HG03196 (cell line): ENCODE measurements around the gene ATP2B2.

Experiments
- ATAC-seq: cut with Tn5 transposase; IDR thresholded peaks from one replicate; pipeline ENCODE4 v1.9.1; 2021; ENCODE audit not compliant: unreplicated experiment

Gene ATP2B2

DNA sequence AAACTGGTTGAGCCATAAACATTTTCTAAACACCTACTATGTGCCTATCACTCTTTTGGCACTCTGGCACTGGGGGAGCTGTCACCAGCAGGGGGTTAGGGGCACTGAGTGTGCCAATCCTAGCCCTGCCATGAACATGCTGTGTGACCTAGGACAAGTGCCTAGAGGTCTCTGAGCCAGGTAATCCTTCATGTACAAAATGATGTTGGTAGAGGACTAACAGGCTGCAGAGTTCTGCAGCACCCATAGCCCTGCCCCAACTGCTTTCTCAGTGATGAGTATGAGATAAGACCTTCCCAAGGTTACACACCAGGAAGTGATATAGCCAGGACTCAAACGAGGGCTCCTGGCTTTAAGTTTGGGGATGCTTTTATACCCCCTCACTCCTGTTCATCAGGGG, 99.6 kb downstream of the ATP2B2 start:
- no peak for ATAC-seq

DNA sequence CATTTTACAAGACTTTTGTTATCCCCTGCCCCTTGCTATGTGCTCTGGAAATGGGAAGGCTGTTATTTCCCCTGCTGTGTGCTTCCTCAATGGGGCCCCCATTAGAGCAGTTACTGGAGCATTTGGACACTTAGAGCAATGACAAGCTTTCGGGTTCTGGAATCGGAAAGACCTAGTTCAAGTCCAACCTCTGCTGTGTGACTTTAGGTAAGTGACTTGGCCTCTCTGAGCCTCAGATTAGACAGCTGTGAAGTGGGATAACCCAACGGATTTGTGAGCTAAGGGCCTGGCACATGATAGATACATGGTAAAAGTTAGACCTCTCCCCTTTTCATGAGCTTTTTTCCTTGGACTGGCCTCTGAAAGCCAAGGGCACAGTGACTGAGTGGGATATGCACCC, 100.5 kb downstream of the ATP2B2 start:
- no peak for ATAC-seq

DNA sequence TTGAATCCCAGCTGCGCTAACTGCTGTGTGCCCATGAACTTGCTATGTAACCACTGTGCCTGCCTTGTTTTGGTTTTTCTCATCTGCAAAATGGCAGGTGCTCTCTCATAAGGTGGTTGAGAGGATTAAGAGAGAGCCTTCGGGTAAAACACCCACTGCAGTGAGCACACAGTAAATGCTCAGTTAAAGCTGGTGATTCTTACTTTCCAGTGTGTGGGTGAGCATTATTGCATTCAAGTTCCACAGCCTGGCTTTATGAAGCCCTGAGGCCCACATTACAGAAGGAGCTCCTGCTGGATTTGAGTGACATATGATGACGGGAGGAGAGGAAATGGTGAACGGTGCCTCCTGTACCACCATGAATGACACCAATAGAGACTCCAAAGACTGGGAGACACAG, 101.0 kb downstream of the ATP2B2 start:
- no peak for ATAC-seq

DNA sequence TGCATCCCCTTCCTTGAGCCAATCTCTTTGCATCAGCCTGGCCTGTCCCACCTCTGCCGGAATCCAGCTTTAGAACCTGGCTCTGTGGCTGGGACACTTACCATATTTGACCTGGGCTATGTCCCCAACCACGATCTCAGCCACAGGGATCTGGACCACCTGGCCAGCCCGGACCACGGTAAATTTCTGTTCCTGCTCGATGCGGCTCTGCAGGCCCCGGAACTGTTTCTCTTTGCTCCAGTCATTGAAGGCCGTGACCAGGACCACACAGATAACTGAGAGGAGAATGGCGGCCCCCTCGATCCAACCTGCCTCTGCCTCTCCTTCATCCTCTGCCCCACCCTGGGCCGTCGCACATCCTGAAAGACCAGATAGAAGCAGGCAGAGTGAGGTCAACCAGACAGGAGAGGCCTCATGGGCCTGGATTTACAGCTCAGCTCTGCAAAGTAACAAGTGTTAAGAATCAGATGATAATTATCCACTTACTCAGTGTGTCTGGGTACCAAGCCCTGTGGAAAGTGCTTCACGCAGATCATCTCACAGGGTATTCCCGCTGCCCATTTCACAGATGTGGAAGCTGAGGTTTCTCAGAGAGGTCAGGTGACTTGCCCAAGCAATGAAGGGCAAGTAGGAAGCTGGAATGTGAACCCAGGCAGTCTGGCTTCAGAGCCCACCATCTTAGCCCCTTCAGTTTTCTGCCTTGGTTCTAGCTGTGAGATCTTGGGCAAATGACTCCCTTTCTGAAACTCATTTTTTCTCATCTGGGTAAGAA, 103.2 kb downstream of the ATP2B2 start:
- no peak for ATAC-seq

DNA sequence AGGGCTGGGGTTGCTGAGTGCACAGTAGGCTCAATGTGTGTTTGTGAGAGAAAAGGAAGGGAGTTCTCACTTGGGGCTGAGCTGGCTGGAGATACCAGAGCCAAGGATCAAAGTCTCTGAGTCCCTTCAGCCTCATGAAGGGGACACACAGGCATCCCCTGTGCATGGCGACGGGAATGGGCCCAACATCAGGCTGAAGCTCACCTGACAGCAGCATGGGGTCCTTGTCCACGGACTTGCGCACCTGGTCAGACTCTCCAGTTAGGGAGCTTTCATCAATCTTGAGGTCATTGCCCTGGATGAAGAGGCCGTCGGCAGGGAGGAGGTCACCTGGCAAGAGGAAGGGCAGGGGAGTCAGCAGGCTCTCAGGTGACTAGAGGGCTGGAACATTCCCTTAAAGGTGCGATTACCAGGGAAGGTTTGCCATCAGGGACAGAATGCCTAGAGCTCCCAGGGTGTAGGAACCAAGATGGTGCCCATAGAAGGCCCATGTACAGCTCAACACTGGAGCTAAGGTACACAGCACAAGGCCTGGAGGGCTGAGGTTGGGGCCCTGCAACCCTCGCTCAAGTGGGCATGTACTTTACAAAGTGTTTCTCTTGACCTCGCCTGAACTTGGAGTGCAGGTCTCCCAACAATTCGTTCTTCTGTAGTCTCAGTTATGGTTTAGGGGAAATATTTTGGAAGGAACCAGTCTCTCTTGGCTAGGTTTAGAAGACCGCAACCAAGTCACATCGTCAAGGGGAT, 104.5 kb downstream of the ATP2B2 start:
- no peak for ATAC-seq

DNA sequence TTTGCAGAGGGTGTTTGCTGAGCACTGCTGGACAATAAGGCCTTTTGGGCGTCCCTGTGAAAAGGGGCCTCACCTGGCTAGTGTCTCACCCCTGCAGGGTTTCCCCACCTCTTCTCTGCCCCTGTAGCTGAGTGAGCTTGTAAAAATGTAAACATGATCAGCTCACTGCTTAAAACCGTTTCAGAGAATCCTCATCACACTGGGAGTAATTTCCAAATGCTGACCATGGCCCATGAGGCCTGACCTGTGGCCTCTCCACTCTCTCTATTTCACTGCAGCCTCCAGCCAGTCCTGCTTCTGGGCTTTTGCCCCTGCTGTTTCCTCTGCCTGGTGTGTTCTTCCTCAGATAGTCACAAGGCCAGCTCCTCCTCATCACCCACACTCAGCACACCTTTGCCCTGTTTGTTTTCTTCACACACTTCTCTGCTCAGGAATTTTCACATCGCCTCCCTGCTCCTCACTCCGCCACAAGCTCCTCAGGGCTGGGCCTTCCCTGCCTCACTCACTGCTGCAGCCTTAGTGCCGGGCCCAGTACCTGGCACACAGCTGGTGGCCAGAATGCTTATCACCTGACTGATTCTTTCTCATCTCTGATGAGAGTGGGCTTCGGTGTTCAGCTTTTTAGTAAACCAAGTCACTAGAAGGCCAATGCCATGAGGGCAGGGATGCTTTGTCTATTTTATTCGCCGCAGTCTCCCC, 105.2 kb downstream of the ATP2B2 start:
- ATAC-seq = no peak

DNA sequence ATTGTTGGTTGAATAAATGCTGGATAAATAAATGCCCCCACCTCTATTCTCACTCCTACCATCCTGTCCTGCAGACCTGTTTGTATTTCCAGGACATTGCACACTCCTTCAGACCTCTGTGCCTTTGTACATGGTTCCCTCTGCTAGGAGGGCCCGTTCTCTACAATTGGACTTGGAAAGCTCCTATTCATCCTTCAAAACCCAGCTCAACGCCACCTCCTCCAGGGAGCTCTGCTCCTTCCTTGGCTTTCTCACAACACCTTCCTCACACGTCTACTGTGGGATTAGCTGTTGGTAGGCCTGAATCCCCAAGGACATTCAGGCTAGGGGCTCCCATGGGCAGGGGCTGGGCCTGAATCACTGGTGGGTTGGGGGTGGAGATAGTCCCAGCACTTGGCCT, 105.8 kb downstream of the ATP2B2 start:
- ATAC-seq = no peak

DNA sequence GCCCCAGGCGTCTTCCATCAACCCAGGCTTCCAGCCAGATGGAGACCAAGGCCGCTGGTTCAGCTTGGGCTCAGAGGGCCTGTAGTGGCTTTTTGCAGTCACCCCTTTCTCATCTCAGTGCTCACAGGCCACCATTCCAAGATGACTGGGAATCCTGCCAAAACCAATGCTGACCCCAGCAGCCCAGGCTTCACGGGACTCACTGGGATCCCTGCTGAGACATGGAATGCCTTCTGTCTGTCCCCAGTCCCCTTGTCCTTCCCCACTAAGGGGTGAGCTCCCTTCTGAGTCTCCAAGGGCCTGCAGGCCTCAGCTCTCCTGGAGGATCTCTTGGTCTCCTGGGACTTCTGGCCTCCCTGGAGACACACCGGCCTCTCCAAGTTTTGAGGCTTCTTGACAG, 107.0 kb downstream of the ATP2B2 start:
- ATAC-seq = no peak

DNA sequence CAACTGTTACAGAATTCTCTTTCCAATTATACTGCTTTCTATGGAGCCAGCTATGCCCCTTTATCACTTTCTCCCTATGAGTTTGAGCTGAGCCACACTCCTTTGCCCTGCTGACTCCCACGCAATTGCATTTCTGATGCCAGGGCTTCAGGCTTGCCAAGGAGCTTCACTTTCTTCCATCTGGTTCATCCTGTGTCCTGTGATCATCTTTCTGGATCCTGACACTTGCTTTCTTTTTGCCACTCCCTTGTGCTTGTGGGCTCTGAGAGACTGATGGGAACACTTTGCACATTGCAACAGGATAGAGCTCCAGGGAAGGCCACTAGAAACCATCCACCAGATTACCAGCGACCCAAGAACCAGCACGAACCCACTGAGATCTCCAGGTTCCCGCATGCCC, 107.5 kb downstream of the ATP2B2 start:
- no peak for ATAC-seq

DNA sequence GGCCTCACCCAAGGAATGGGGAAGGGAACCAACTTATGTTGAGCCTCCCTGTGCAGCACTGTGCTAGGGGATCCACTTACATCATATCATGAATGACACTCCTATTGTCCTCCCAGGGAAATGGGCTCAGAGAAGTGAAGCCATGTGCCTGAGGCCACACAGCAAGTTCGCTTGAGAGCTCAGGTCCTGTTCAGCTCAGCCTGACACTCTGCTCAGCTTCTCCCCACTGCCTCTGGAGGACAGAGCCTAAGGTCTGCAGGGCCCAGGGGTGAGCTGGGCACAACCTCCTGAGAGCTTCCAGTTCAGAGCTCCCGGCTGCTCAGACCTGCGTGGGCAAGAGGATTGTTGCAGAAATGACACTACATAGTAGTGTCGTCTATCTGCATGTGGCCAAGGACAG, 108.5 kb downstream of the ATP2B2 start:
- ATAC-seq = no peak

DNA sequence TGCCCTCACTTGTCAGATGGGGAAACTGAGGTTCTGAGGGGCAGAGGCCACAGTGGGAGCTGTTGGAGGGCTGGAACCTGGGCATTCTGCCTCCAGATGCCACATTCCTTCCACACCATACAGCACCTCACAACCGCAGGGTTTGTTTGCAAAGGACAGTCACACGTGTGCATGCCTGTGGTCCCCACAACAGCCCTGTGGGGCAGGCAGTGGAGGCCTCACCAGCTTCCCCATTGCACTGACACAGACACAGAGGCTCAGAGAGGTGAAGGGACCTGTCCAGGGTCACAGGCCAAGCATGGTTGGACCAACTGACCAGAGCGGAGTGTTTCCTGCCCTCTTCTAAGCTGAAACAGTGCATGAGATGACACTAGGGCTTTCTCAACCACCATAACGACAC, 109.3 kb downstream of the ATP2B2 start:
- no peak for ATAC-seq

DNA sequence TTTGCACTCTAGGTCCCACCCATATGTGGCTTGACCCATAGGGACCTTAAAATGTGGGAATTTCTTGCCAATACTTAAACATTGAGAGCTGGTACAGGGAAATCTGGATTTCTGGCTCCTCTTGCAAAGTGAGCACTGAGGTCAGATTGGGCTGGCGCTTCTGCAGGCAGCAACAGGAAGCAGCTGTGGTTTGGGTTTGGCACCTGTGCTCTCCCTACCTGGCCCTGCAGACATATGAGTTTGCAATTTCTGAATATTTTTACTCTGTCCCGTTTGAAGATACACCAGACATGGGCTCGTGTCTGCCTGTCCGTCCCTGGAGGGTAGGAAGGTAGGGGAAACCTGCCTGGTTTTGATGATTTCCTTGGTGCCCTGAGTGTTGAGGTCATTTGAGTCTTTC, 109.7 kb downstream of the ATP2B2 start:
- ATAC-seq = no peak

DNA sequence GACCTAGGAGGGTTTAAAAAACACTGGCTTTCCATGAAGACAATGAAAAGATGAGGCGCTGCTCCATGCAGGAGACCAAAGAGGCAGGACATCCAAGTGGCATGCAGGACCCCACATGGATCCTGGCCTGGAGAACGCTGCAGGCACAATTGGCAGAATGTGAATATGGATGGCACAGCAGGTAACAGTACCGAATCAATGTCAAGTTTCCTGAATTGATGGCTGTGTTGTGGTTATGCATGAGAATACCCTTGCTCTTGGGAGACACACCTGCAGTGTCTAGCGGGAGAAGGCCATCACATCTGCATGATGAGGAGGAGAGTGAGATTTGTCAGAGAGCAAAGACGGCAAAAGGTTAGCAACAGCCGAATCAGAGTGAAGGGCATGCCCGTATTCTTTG, 110.2 kb downstream of the ATP2B2 start:
- no peak for ATAC-seq

DNA sequence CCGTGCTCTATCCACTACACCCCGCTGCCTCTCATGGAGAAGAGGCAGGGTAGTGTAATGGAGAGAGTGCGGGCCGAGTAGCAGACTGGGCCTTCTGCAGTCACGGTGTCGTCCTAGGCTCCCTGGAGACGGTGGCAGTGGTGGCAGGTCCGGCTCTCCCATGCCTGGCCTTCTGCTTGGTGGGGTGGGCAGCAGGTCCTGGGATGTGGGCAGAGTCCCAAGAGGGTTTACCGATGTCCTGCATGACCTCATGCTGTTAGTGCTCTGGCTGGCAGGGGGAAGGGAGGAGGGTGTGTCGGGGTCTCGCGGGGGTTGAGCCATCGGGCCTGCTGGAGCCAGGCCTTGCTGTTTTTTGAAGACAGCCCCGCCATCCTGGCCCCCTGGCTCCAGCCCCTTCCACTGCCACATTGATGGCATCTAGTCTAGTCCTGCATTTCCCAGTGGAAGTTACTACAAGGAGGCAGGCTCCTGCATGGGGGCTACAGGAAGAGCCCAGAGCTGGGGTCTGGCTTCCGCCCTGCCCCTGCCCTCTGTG, 110.8 kb downstream of the ATP2B2 start:
- ATAC-seq = no peak

DNA sequence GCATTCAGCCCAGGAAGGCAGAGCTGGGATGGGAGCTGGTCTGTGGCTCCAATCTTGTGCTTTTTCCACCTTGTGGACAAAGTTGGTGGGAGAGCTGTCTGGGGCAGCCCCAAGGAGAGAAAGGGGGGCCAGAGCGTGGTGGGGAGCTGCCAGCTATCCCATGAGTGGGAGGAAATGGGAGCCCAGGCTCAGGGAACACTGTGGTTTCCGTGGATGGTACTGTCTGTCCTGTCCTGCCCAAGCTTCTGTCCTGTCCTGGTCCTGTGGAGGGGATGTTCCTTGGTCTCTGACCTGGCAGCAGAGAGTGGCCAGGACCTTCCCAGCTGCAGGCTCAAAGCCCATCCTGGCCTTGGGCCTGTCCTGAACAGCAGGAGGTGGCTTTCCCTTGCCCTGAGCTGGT, 111.9 kb downstream of the ATP2B2 start:
- ATAC-seq = no peak

DNA sequence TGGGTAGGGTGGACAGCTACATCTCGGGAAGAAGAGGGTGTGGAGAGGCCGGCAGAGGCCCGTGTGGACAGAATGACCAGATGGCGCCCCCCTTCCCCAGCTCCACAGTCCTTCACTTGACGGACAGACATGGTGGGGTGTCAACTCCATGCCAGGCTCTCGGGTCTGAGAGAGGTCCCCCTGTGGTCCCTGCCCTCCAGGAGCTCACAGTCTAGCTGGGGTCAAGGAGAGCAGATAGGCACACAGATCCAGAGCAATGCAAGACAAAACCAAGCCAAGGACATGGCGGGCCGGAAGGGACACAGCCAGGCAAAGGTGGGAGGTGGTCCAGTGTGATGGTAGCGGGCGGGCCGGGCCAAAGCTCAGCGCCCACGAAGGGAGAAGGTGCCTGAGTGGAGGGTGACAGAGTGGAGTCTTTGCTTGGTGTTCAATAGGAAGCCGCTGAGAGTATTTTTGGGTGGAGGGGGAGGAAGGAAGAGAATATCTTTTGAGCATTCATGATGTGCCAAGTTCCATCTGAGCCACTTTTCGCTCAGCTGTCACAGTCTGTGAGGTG, 112.4 kb downstream of the ATP2B2 start:
- no peak for ATAC-seq

DNA sequence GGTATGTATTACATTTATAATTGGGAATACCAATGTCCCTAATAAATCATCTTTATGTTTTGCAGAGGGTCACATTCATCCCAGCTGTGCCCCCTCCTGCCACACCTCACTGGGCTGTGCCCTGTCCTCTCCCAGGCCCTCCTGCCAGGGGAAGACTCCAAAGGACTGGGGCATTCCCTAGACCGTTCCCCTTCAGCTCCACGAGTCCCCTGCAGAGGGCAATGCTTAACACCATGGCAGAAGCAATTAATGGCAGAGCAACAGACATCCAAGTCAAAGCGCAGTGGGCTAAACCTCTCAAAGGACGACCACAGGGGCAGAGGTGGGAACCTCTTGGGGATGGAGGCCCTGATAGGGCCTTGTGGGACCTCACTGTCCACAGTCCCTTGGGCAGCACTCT, 113.1 kb downstream of the ATP2B2 start:
- no peak for ATAC-seq

DNA sequence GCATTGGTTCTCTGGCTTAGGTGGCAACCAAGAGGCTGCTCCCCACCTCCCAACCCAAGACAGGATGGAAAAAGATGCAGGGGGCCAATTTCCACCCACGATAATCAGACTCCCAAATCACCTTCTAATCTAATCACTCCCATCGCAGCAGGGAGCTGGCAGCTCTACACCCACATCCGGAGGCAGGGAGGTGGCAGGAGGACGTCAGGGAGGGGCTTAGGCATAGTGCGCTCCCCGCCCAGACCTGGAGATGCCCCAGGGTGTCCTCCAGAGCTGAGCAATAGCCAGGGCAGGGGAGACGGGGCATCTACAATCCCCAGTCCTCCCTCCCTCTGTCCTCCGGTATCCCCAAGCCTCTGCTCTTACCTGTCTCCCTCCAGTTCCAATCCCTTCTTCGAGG, 114.0 kb downstream of the ATP2B2 start:
- ATAC-seq = no peak

DNA sequence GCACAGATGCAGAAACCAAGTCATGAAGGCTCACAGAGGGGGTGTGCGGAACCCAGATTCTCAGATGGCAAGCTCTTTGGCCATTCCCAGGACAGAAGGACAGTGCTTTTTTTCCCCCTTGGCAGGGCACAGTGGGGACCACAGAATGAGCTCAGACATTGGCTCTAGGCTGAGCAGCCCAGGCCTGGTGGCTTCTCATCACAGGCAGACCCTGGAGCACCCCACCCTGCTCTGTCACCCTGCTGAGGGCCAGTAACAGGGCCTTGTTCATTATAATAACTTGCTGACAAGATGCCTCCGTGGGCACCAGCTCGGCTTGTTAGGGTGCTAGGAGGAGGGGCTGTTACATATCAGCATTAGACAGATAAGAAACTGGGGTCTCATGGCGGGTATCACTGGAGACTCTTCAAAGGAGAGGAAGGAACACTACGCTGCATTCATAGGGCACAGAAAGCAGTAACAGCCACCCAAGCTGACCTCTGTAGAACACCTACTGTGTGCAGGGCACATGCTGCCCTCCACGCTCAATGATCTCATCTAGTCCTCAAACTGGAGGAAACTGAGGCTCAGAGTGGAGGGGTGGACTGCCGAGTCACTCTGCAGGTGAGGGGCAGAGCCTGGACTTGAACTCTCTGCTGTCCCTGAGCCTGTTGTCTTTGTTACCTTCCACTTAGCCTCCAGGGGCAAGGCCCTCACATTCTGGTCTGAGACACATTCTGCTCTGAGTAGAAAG, 114.6 kb downstream of the ATP2B2 start:
- ATAC-seq = no peak

DNA sequence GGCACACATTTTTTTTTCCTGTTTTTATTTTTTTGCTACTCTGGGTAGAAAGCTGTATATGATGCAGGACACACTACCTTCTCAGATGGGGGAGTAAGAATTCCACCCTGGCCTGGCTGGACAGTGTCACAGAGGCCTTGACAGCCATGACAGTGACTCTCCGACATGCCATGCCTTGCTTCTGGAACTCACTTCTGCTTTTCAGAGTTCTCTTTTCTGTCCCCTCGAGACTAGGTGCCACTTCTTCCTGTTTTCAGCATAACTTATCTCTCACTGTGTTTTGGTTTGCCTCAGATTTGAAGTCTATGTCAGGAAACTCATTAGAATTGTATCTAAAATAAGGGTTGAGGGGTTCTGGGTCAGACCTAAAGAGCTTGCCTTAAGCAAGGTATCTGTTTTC, 115.4 kb downstream of the ATP2B2 start:
- ATAC-seq = peak; percentile 65

DNA sequence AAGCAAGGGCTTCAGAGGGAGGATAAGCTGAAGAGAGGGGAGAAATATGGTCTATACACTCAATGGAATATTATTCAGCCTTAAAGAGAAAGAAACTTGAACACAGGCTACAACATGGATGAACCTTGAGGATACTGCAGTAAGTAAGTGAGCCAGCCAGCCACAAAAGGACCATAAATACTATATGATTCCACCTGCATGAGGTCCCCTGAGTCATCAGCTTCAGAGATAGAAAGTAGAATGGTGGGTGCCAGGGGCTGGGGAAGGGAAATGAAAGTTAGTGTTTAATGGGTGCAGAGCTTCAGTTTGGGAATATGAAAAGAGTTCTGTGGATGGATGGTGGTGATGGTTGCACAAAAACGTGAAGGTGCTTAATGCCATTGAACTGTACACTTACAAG, 116.0 kb downstream of the ATP2B2 start:
- ATAC-seq = no peak
